ENCODE measurements around the gene DNAJB6.

- TF ChIP-seq CTCF (IDR thresholded peaks at IDR 0.05): no peak
- no peak for TF ChIP-seq SOX15 (CRISPR knock-in tag; IDR thresholded peaks at IDR 0.05)
- no peak for TF ChIP-seq CBFB (CRISPR knock-in tag; IDR thresholded peaks at IDR 0.05; ENCODE audit: low read depth)
Observed at GRCh38 chr7:157366722-157367121, 29.9 kb downstream of the DNAJB6 start.

All from WTC11 (cell line).